HepG2 (cell line): ENCODE data around the gene ATP13A1. TPM values are rescaled to one million over a fixed set of nuclear protein-coding genes. Genes with fewer than 3 reads are reported as not detected.

Experiments
- ASH2L ChIP-seq: fragments of 300-600, 200-600 bp; sonication (generic); IDR thresholded peaks from 2 replicates; pipeline ENCODE4 v1.7.0; 2017; ENCODE audit warnings: low read depth, mild to moderate bottlenecking, moderate library complexity, mixed read lengths, low read length; ENCODE audit not compliant: insufficient read length
- ATF1 ChIP-seq: IDR thresholded peaks from 2 replicates; pipeline ENCODE4 v1.6.1; 2016; ENCODE audit warnings: mild to moderate bottlenecking, control low read depth
- GABPA ChIP-seq, 2 experiments: IDR thresholded peaks; 2 replicates each; pipeline ENCODE4 v1.6.1; 2011 to 2016; ENCODE audit warnings: low read depth in 2 of 2, low read length in 1 of 2, missing biosample characterization in 1 of 2, missing genetic modification characterization in 1 of 2
- RBM22 ChIP-seq: fragments of 200-400 bp; formaldehyde crosslinking; optimal IDR thresholded peaks from 2 replicates; pipeline ENCODE3; 2017; ENCODE audit warnings: mild to moderate bottlenecking, low read length, moderate library complexity
- REST ChIP-seq, 2 experiments: IDR thresholded peaks; 2 replicates each; pipeline ENCODE4 v1.6.1; 2011 to 2012; ENCODE audit warnings: low read length in 2 of 2, borderline replicate concordance in 1 of 2, low read depth in 1 of 2, mild to moderate bottlenecking in 1 of 2, moderate library complexity in 1 of 2
- TFE3 ChIP-seq: IDR thresholded peaks from 2 replicates; pipeline ENCODE4 v1.6.1; 2016
- TRIM22 ChIP-seq: fragments of 450-650 bp; IDR thresholded peaks from 2 replicates; pipeline ENCODE4 v1.6.1; 2017
- ZBED4 ChIP-seq: sonication (generic); formaldehyde crosslinking; IDR thresholded peaks from 2 replicates; pipeline ENCODE4 v1.4.0; 2020; ENCODE audit warnings: missing genetic modification reagents, borderline replicate concordance
- ZBTB1 ChIP-seq: sonication (generic); formaldehyde crosslinking; IDR thresholded peaks from 2 replicates; pipeline ENCODE4 v1.4.0; 2020; ENCODE audit warnings: missing genetic modification reagents, borderline replicate concordance
- ZBTB10 ChIP-seq: sonication (generic); formaldehyde crosslinking; IDR thresholded peaks from 2 replicates; pipeline ENCODE4 v1.4.0; 2020; ENCODE audit warnings: missing genetic modification reagents, borderline replicate concordance
- ZIK1 ChIP-seq: sonication (generic); formaldehyde crosslinking; IDR thresholded peaks from 2 replicates; pipeline ENCODE4 v1.5.0; 2020; ENCODE audit warnings: mild to moderate bottlenecking, low read depth, missing genetic modification reagents, borderline replicate concordance
- ZNF703 ChIP-seq: sonication (generic); formaldehyde crosslinking; IDR thresholded peaks from 2 replicates; pipeline ENCODE4 v1.5.1; 2020; ENCODE audit warnings: missing genetic modification reagents, mild to moderate bottlenecking, moderate library complexity, borderline replicate concordance
- ZNF776 ChIP-seq: sonication (generic); formaldehyde crosslinking; IDR thresholded peaks from 2 replicates; pipeline ENCODE4 v1.4.0; 2020; ENCODE audit warnings: mild to moderate bottlenecking, missing genetic modification reagents
- polyA plus RNA-seq, 8 experiments: library from polyadenylated mRNA; depleted of rRNA in 3 of 8; stranded (reverse) in 7 of 8; unstranded in 1 of 8; fragments of >200 nt; fragmentation: Illumina TruSeq in 4 of 8; extraction: Trizol in 4 of 8; gene quantifications; 2 replicates each; pipeline versions ENCODE4 v1.2.1 to v1.2.3, GENCODE V29; 2011 to 2016; ENCODE audit warnings: low read depth in 4 of 8, missing spikeins in 1 of 8, mixed read lengths in 1 of 8; ENCODE audit not compliant: insufficient read depth in 1 of 8
- total RNA-seq, 5 experiments: library from RNA; depleted of rRNA; stranded (reverse); fragments of >200 nt; fragmentation: Illumina TruSeq; extraction: Trizol; gene quantifications; 2 replicates each; pipeline ENCODE4 v1.2.3, GENCODE V29; 2016; ENCODE audit warnings: low read depth in 1 of 5

The ATP13A1 gene
- total and polyA plus RNA-seq, 2 of the 13 experiments (the other 11 are each of a cell fraction or from before 2014, with no cell fraction given), result 23.2 to 41.7 TPM

GRCh38 chr19:19668230-19669012, 4.9 kb upstream of the ATP13A1 start, which contains the start of gene ZNF101 (continued):
- TF ChIP-seq ZBTB1 (CRISPR knock-in tag) (no peak), ZIK1 (CRISPR knock-in tag) (0 out of 2 replicates have a peak, but pooled peaks have one; percentile 33), ZNF703 (CRISPR knock-in tag) (peak; percentile 86; the same call in 1 of the 2 replicates), ZNF776 (CRISPR knock-in tag) (peak; percentile 39; the same call in 1 of the 2 replicates), REST (IDR thresholded peaks at IDR 0.05; ENCODE audit: borderline replicate concordance in 1 of 2, low read depth in 1 of 2, low read length in 2 of 2) (peak in 1 of 2 experiments; percentile 25; a peak in 1 of 4 replicates), GABPA (IDR thresholded peaks at IDR 0.05; ENCODE audit: low read depth, low read length) (peak; percentile 71), GABPA (CRISPR knock-in tag; IDR thresholded peaks at IDR 0.05; ENCODE audit: low read depth) (peak; percentile 77), TFE3 (CRISPR knock-in tag) (peak; percentile 59; the same call in 1 of the 2 replicates), RBM22 (no peak), ASH2L (peak; percentile 71), ATF1 (CRISPR knock-in tag) (no peak), ZBED4 (peak; percentile 77; the same call in 1 of the 2 replicates), ZBTB10 (peak; percentile 69), TRIM22 (no peak)
